B cell (primary cell): ENCODE results near the gene SPHK1. TPM values are rescaled to one million over a fixed set of nuclear protein-coding genes. Genes with fewer than 3 reads are reported as not detected.

Source experiments
- ATAC-seq: fragments of 200-7000 bp; cut with Tn5 transposase; one replicate; pipeline ENCODE4 v1.10.0; 2021; ENCODE audit warnings: low read depth, mild to moderate bottlenecking, moderate number of reproducible peaks, moderate library complexity
- CTCF ChIA-PET: fragments of 350-600 bp; sonication (Branson Sonifier 250); formaldehyde crosslinking; loops from one replicate; lab custom pipeline; 2021; ENCODE audit warnings: antibody characterized with exemption, inconsistent platforms; lab: Charles Lee
- POLR2A ChIA-PET: fragments of 350-600 bp; sonication (Branson Sonifier 250); formaldehyde crosslinking; loops from one replicate; lab custom pipeline; 2021; ENCODE audit warnings: antibody characterized with exemption; lab: Charles Lee
- DNase-seq: peaks from one replicate; pipeline ENCODE4 v3.0.0; 2013
- H2AFZ ChIP-seq: 2 replicates; pipeline ENCODE4 v1.6.1; 2012; ENCODE audit warnings: mild to moderate bottlenecking, low read depth, low read length; ENCODE audit not compliant: insufficient read depth, poor library complexity, severe bottlenecking
- H3K27ac ChIP-seq, 2 donors: 1 replicate in 1 of 2; 2 replicates in 1 of 2; pipeline ENCODE4 v1.5.1; 2012 to 2013; ENCODE audit warnings: low read length in 2 of 2, mild to moderate bottlenecking in 2 of 2, moderate library complexity in 1 of 2
- H3K27me3 ChIP-seq, 4 experiments: fragments of 200-600 bp in 1 of 4; sonication (generic) in 1 of 4; replicated peaks in 1 of 4; 1 replicate in 2 of 4; 2 replicates in 2 of 4; pipeline versions ENCODE4 v1.6.1 to v1.7.0; 2013 to 2016; ENCODE audit warnings: low read length in 3 of 4, mild to moderate bottlenecking in 2 of 4, mixed read lengths in 1 of 4, moderate library complexity in 1 of 4; ENCODE audit not compliant: insufficient read depth in 4 of 4, control insufficient read depth in 3 of 4; ENCODE audit errors: control extremely low read depth in 1 of 4
- H3K36me3 ChIP-seq, 2 experiments: replicated peaks in 1 of 2; 1 replicate in 1 of 2; 2 replicates in 1 of 2; pipeline versions ENCODE4 v1.6.1 to v1.7.1; 2013; ENCODE audit warnings: low read length in 1 of 2; ENCODE audit not compliant: insufficient read depth in 2 of 2, control insufficient read depth in 1 of 2; ENCODE audit errors: control extremely low read depth in 1 of 2, extremely low read depth in 1 of 2
- H3K4me1 ChIP-seq, 2 donors: fragments of 200-600 bp in 1 of 2; sonication (generic) in 1 of 2; 1 replicate in 1 of 2; 2 replicates in 1 of 2; pipeline versions ENCODE4 v1.5.1 to v1.6.1; 2013 to 2017; ENCODE audit warnings: low read length in 2 of 2; ENCODE audit not compliant: control insufficient read depth in 2 of 2, insufficient read depth in 2 of 2
- H3K4me2 ChIP-seq: replicated peaks from 2 replicates; pipeline ENCODE3; 2012; ENCODE audit warnings: mild to moderate bottlenecking, low read depth, low read length; ENCODE audit not compliant: poor library complexity, severe bottlenecking
- H3K4me3 ChIP-seq, 5 experiments: fragments of 200-600 bp in 1 of 5; sonication (generic) in 1 of 5; 1 replicate in 3 of 5; 2 replicates in 2 of 5; pipeline versions ENCODE4 v1.5.1 to v1.7.0; 2011 to 2016; ENCODE audit warnings: low read length in 4 of 5, mild to moderate bottlenecking in 4 of 5, low read depth in 2 of 5, control low read depth in 1 of 5, moderate library complexity in 1 of 5; ENCODE audit not compliant: insufficient read depth in 1 of 5; ENCODE audit errors: control extremely low read depth in 1 of 5, extremely low read depth in 1 of 5
- H3K79me2 ChIP-seq: fragments of 200-600 bp; sonication (generic); one replicate; pipeline ENCODE4 v1.6.0; 2016; ENCODE audit warnings: low read length; ENCODE audit not compliant: control insufficient read depth, insufficient read depth
- H3K9ac ChIP-seq: fragments of 200-600 bp; sonication (generic); 2 replicates; pipeline ENCODE4 v1.6.1; 2017; ENCODE audit warnings: mild to moderate bottlenecking, low read length, moderate library complexity
- H3K9me3 ChIP-seq, 3 donors: one replicate each; pipeline versions ENCODE4 v1.6.1 to v1.7.1; 2013; ENCODE audit warnings: low read length in 2 of 3; ENCODE audit not compliant: control insufficient read depth in 2 of 3, insufficient read depth in 1 of 3; ENCODE audit errors: control extremely low read depth in 1 of 3
- H4K20me1 ChIP-seq: 2 replicates; pipeline ENCODE4 v1.6.0; 2012; ENCODE audit warnings: mild to moderate bottlenecking, low read length; ENCODE audit not compliant: insufficient read depth, control insufficient read depth, poor library complexity, severe bottlenecking
- H3K27ac Mint-ChIP-seq: one replicate; pipeline ENCODE4 v1.8.0; 2021; ENCODE audit warnings: mixed read lengths
- H3K27me3 Mint-ChIP-seq: one replicate; pipeline ENCODE4 v1.8.0; 2021; ENCODE audit warnings: mixed read lengths
- H3K4me1 Mint-ChIP-seq: one replicate; pipeline ENCODE4 v1.8.0; 2021; ENCODE audit warnings: mixed read lengths
- H3K4me3 Mint-ChIP-seq: one replicate; pipeline ENCODE4 v1.8.0; 2021; ENCODE audit warnings: mixed read lengths
- H3K9me3 Mint-ChIP-seq: one replicate; pipeline ENCODE4 v1.8.0; 2022; ENCODE audit warnings: mixed read lengths; ENCODE audit not compliant: insufficient read depth
- EZH2 ChIP-seq: IDR thresholded peaks from 2 replicates; pipeline ENCODE4 v1.6.1; 2012; ENCODE audit warnings: borderline replicate concordance, low read depth, mild to moderate bottlenecking, moderate library complexity, low read length; ENCODE audit not compliant: insufficient read depth, poor library complexity, severe bottlenecking
- WGBS: methylation state at CpG from one replicate; pipeline ENCODE4 v1.1.5; 2013; ENCODE audit warnings: missing lambda C conversion rate; ENCODE audit not compliant: insufficient coverage; 5-methylcytosine and 5-hydroxymethylcytosine counted together
- intact Hi-C: fragments of 100-400 bp; cut with micrococcal nuclease; formaldehyde crosslinking; loops from one replicate; pipeline ENCODE4 v1.10.0; 2022
- polyA plus RNA-seq: library from polyadenylated mRNA; depleted of rRNA; stranded (reverse); fragments of >200 nt; gene quantifications from 2 replicates; pipeline ENCODE4 v1.2.3, GENCODE V29; 2012
- total RNA-seq, 2 donors: library from RNA; stranded (reverse); fragments of 120-200 nt in 1 of 2; gene quantifications; 1 replicate in 1 of 2; 2 replicates in 1 of 2; pipeline versions ENCODE4 v1.2.3 to v1.2.4, GENCODE V29; 2013 to 2022
- TF ChIP-seq, protein P1 (sequence below): fragments of 200-600 bp; IDR thresholded peaks from one replicate; pipeline ENCODE4 v1.8.0; 2022; ENCODE audit warnings: antibody characterized with exemption, mild to moderate bottlenecking

SPHK1 gene
- total and polyA plus RNA-seq, 2 donors (not counting 1 experiment from before 2014, with no cell fraction given), result 1.1 to 2.4 TPM

DNA sequence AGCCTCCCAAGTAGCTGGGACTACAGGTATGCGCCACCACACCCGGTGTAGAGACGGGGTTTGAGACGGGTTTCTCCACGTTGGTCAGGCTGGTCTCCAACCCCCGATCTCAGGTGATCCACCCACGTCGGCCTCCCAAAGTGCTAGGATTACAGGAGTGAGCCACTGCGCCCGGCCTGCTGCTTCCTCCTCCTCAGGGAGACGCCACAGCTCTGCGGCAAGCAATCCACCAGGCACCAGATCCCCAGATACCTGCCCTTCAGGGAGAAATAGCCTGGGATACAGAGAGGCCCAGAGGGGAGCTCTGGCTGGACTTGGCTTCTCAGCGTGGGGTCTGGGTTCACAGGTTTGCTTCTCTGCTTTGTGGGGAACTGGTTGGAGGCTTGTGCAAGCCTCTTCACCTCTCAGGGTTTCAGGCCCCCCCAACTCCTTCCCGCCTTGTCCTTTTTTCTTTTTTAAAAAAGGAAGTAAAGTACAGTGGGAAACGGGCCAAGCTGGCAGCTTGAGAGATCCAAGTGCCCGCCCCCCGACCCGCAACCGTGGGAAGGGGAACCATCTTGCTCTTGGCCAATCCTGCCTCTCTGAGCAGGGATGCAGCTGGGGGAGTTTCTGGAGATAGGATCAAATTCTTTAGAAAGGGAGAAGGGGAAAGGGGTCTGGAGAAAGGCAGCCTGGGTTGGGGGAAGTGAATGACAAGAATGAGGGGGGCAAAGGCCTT is 2.6 kb upstream of the SPHK1 start:
- CTCF ChIA-PET, result interaction anchor here (0.6 to 10.1 kb wide), 3 partner anchors 16 to 256 kb away, joined by 3 to 94 read pairs (median 5); no protein-coding TSS in a partner anchor
- no peak for TF ChIP-seq EZH2
- TF ChIP-seq, protein P1, sequence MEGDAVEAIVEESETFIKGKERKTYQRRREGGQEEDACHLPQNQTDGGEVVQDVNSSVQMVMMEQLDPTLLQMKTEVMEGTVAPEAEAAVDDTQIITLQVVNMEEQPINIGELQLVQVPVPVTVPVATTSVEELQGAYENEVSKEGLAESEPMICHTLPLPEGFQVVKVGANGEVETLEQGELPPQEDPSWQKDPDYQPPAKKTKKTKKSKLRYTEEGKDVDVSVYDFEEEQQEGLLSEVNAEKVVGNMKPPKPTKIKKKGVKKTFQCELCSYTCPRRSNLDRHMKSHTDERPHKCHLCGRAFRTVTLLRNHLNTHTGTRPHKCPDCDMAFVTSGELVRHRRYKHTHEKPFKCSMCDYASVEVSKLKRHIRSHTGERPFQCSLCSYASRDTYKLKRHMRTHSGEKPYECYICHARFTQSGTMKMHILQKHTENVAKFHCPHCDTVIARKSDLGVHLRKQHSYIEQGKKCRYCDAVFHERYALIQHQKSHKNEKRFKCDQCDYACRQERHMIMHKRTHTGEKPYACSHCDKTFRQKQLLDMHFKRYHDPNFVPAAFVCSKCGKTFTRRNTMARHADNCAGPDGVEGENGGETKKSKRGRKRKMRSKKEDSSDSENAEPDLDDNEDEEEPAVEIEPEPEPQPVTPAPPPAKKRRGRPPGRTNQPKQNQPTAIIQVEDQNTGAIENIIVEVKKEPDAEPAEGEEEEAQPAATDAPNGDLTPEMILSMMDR, result no peak
- Histone ChIP-seq H3K4me3 (no peak overlapping the region), H2AFZ (no peak overlapping the region), H3K27me3 (peaks cover 0 to 26% (median 8%) of the 10 kb centered on the region in 4 experiments), H4K20me1 (peaks cover 11% of the 10 kb centered on the region), H3K27ac (no peak overlapping the region), H3K4me2 (no peak overlapping the region), H3K9ac (no peak overlapping the region), H3K9me3 (no peaks in the 10 kb centered on the region), H3K79me2 (no peaks in the 10 kb centered on the region), H3K4me1 (peaks cover 26 to 29% of the 10 kb centered on the region in 2 donors), H3K36me3 (no peaks in the 10 kb centered on the region)
- no peak overlapping the region for H3K27ac Mint-ChIP-seq
- peaks cover 15% of the 10 kb centered on the region for H3K4me1 Mint-ChIP-seq
- ATAC-seq (no peak), DNase-seq (no peak)
- POLR2A ChIA-PET, result interaction anchor here (0.6 kb wide), 1 partner anchor 122 kb away, joined by 4 read pairs; no protein-coding TSS in a partner anchor
- H3K27me3 Mint-ChIP-seq, result peaks cover 16% of the 10 kb centered on the region
- intact Hi-C loops, result no loop called here
- H3K9me3 Mint-ChIP-seq, result no peaks in the 10 kb centered on the region
- 63% methylated on average over 17 of the region's 19 CpGs for WGBS
- H3K4me3 Mint-ChIP-seq, result peak overlapping the region; percentile 41

DNA sequence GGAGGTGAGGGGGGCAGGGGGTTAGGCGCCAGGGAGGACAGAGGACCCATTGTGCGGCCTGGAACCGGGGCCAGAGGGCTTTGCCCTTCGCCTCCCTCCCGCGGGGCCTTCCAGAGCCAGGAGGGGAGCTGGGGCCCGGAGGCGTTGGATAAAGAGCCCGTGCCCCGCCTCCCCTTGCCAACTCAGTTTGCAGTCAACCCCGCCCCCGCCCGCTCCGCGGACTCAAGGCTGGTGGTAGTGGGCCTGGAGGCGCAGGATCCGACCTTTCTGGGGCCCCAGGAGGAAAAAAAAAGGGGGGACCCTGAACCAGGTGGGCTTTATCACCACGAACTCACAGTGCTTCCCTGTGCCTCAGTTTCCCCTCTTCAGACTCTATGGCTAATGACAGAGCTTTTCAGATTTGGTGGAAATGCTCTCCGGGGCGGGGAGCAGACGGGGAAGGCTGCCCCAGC is 2.0 kb upstream of the SPHK1 start:
- DNase-seq, result no peak
- Mint-ChIP-seq H3K27me3 (peaks cover 15% of the 10 kb centered on the region), H3K4me1 (peaks cover 17% of the 10 kb centered on the region), H3K4me3 (peak overlapping the region; percentile 85), H3K27ac (no peak overlapping the region), H3K9me3 (no peaks in the 10 kb centered on the region)
- Histone ChIP-seq H3K4me1 (peaks cover 26 to 29% of the 10 kb centered on the region in 2 donors), H2AFZ (peak overlapping the region; percentile 85), H3K9ac (peak overlapping the region; percentile 70), H3K4me2 (peak overlapping the region; percentile 100), H3K27ac (no peak overlapping the region), H3K9me3 (no peaks in the 10 kb centered on the region), H3K27me3 (peaks cover 0 to 24% (median 8%) of the 10 kb centered on the region in 4 experiments), H4K20me1 (peaks cover 11% of the 10 kb centered on the region), H3K36me3 (no peaks in the 10 kb centered on the region), H3K79me2 (no peaks in the 10 kb centered on the region), H3K4me3 (peak overlapping the region in 3 of 5 experiments; percentile 58 to 71 (median 62))
- POLR2A ChIA-PET, result no interaction called here
- ATAC-seq, result no peak
- CTCF ChIA-PET, result interaction anchor here (0.6 to 10.1 kb wide), 4 partner anchors 15 to 256 kb away, joined by 3 to 94 read pairs (median 12); no protein-coding TSS in a partner anchor
- 22% methylated on average over 20 of the region's 21 CpGs for WGBS
- no peak for TF ChIP-seq EZH2
- TF ChIP-seq, protein P1, result no peak
- intact Hi-C loops, result no loop called here
